Left ventricle myocardium superior (tissue), 1 donor: ENCODE results near the gene CD2. TPM values are rescaled to one million over a fixed set of nuclear protein-coding genes. Genes with fewer than 3 reads are reported as not detected.
A peak's percentile ranks its signal among the peaks of the same experiment; 100 is the strongest.
"Not testable (repeated sequence)": the region's sequence is repeated elsewhere in the genome, so short reads cannot be mapped to it uniquely, and the experiment has no call there.

Source experiments
- ATAC-seq: fragments of 200-7000 bp; cut with Tn5 transposase; one replicate; pipeline ENCODE4 v1.9.1; 2020; ENCODE audit warnings: mild to moderate bottlenecking, moderate library complexity
- DNase-seq: peaks from one replicate; pipeline ENCODE4 v3.0.0-alpha.2; 2020
- intact Hi-C: fragments of 100-400 bp; cut with micrococcal nuclease; formaldehyde crosslinking; loops from one replicate; pipeline ENCODE4 v1.11.0; 2022
- total RNA-seq: library from RNA; stranded (reverse); fragmentation: NEBNext Ultra II Directional; extraction: Animal tissue kit (Norgen Biotek cat#: 25700); gene quantifications from one replicate; pipeline ENCODE4 v1.2.1, GENCODE V29; 2021
- donor health status: DM: no; HTN: yes; CAD: no; lungs with severe emphysema.

Gene CD2
- total RNA-seq, 1 donor from 2014 or later, result 1.7 TPM

GRCh38 chr1:116755066-116755465 is 836 bp downstream of the CD2 start:
- ATAC-seq (no peak), DNase-seq (no peak)
- intact Hi-C loops, result no loop called here

- DNase-seq (no peak), ATAC-seq (no peak)
- intact Hi-C loops, result no loop called here
Observed at GRCh38 chr1:116755681-116756080, 1.5 kb downstream of the CD2 start.

- intact Hi-C loops, ATAC-seq, DNase-seq: not testable (repeated sequence)
Observed at GRCh38 chr1:116756092-116756491, 1.9 kb downstream of the CD2 start.

- DNase-seq, intact Hi-C loops, ATAC-seq: not testable (repeated sequence)
Observed at GRCh38 chr1:116758456-116758815, 4.2 kb downstream of the CD2 start.

- intact Hi-C loops, result no loop called here
- ATAC-seq, result no peak
Observed at GRCh38 chr1:116759636-116760035, 5.4 kb downstream of the CD2 start.

GRCh38 chr1:116760487-116760886 is 6.3 kb downstream of the CD2 start:
- intact Hi-C loops, result no loop called here
- DNase-seq, result no peak
- no peak for ATAC-seq

More at GRCh38 chr1:116759636-116760035, 5.4 kb downstream of the CD2 start:
- DNase-seq, result no peak

GRCh38 chr1:116760996-116761665 is 6.9 kb downstream of the CD2 start:
- intact Hi-C loops, result no loop called here
- no peak for DNase-seq
- ATAC-seq, result no peak

GRCh38 chr1:116762281-116762680 is 8.1 kb downstream of the CD2 start:
- DNase-seq (no peak), ATAC-seq (no peak)
- intact Hi-C loops, result no loop called here

- intact Hi-C loops, result no loop called here
- DNase-seq (no peak), ATAC-seq (no peak)
Observed at GRCh38 chr1:116762781-116763115, 8.5 kb downstream of the CD2 start.

GRCh38 chr1:116763116-116763786 is 9.0 kb downstream of the CD2 start:
- no peak for ATAC-seq

GRCh38 chr1:116763787-116764465 is 9.7 kb downstream of the CD2 start:
- ATAC-seq (peak; percentile 47), DNase-seq (peak; percentile 35)
- intact Hi-C loops, result no loop called here

More at GRCh38 chr1:116763116-116763786, 9.0 kb downstream of the CD2 start:
- DNase-seq, result no peak
- intact Hi-C loops, result no loop called here

- intact Hi-C loops, result no loop called here
- DNase-seq (no peak), ATAC-seq (no peak)
Observed at GRCh38 chr1:116764466-116764898, 10.3 kb downstream of the CD2 start.

GRCh38 chr1:116764906-116765862 is 11.0 kb downstream of the CD2 start:
- no peak for ATAC-seq
- intact Hi-C loops, result no loop called here

GRCh38 chr1:116765962-116766361 is 11.7 kb downstream of the CD2 start:
- intact Hi-C loops, result no loop called here
- DNase-seq (no peak), ATAC-seq (no peak)

More at GRCh38 chr1:116764906-116765862, 11.0 kb downstream of the CD2 start:
- DNase-seq, result no peak

- no peak for ATAC-seq
- intact Hi-C loops, result no loop called here
- no peak for DNase-seq
Observed at GRCh38 chr1:116766616-116767469, 12.6 kb downstream of the CD2 start.

GRCh38 chr1:116767782-116768382 is 13.7 kb downstream of the CD2 start:
- no peak for DNase-seq
- intact Hi-C loops, result no loop called here
- no peak for ATAC-seq

- intact Hi-C loops, result no loop called here
- ATAC-seq (no peak), DNase-seq (no peak)
Observed at GRCh38 chr1:116768416-116769103, 14.3 kb downstream of the CD2 start.

- ATAC-seq, result no peak
- DNase-seq, result no peak
- intact Hi-C loops, result no loop called here
Observed at GRCh38 chr1:116769104-116769452, 14.8 kb downstream of the CD2 start.
